Mesodermal cell (in vitro differentiated cells): ENCODE results near the gene TLCD3A.
"Not testable (repeated sequence)": the region's sequence is repeated elsewhere in the genome, so short reads cannot be mapped to it uniquely, and the experiment has no call there.

Experiments
- H3K27ac ChIP-seq: 2 replicates; pipeline ENCODE4 v1.7.0; 2013; ENCODE audit warnings: mild to moderate bottlenecking, low read depth, low read length, moderate library complexity; ENCODE audit not compliant: severe bottlenecking
- H3K36me3 ChIP-seq: 2 replicates; pipeline ENCODE4 v1.7.1; 2013; ENCODE audit warnings: mild to moderate bottlenecking, low read length, moderate library complexity; ENCODE audit not compliant: control insufficient read depth, insufficient read depth
- H3K4me1 ChIP-seq: one replicate; pipeline ENCODE4 v1.7.1; 2013; ENCODE audit warnings: mild to moderate bottlenecking, low read length; ENCODE audit not compliant: insufficient read depth, control insufficient read depth, poor library complexity, severe bottlenecking
- H3K4me3 ChIP-seq: 2 replicates; pipeline ENCODE4 v1.7.0; 2013; ENCODE audit warnings: low read length, control low read depth, mild to moderate bottlenecking; ENCODE audit not compliant: insufficient read depth, poor library complexity, severe bottlenecking; ENCODE audit errors: extremely low read depth
- H3K9me3 ChIP-seq: 2 replicates; pipeline ENCODE4 v1.7.1; 2013; ENCODE audit warnings: mild to moderate bottlenecking, low read length, moderate library complexity; ENCODE audit not compliant: control insufficient read depth
- WGBS, 2 experiments: methylation state at CpG; one replicate each; pipeline ENCODE4 v1.1.5; 2013; ENCODE audit warnings: missing lambda C conversion rate in 2 of 2; ENCODE audit not compliant: insufficient coverage in 2 of 2; 5-methylcytosine and 5-hydroxymethylcytosine counted together

TLCD3A gene

DNA sequence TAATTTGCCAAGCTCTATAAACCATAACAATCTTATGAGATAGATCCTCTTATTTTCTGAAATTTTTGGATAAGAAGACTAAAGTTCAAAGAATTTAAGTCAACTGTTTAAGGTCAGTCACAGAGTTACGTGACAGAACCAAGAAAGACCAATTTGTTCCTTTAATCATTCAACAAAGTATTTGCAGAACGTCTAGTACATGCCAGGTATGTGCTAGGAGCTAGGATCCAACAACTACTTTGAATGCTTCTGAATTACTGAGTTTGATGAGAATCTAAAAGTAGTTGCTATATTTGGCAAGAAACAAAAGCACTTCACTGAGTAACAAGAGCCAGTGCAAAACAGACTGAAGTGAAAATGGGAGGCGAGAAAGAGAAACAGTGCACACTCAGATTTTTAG lies 34.7 kb downstream of the TLCD3A start:
- WGBS, 2 experiments = 93 to 100% methylated on average over 1 to 2 of the region's 3 CpGs
- no peaks in the 10 kb centered on the region for H3K9me3 ChIP-seq

GRCh38 chr17:773016-773415 lies 40.6 kb downstream of the TLCD3A start:
- Histone ChIP-seq H3K36me3 (peaks cover 88% of the 10 kb centered on the region), H3K4me3 (no peak overlapping the region), H3K4me1 (no peaks in the 10 kb centered on the region), H3K9me3 (no peaks in the 10 kb centered on the region), H3K27ac (no peak overlapping the region)
- no CpG with 5 or more reads among the region's 5 CpGs for WGBS, 2 experiments

More for the DNA sequence above, 34.7 kb downstream of the TLCD3A start:
- Histone ChIP-seq H3K4me3 (no peak overlapping the region), H3K4me1 (no peaks in the 10 kb centered on the region), H3K27ac (no peak overlapping the region), H3K36me3 (peaks cover 76% of the 10 kb centered on the region)

- Histone ChIP-seq H3K36me3 (peaks cover 94% of the 10 kb centered on the region), H3K9me3 (no peaks in the 10 kb centered on the region), H3K4me1 (no peaks in the 10 kb centered on the region), H3K4me3 (no peak overlapping the region), H3K27ac (no peak overlapping the region)
- 88 to 90% methylated on average over 10 to 12 of the region's 14 CpGs for WGBS, 2 experiments
These were observed 41.3 kb downstream of the TLCD3A start for GRCh38 chr17:773467-774312.

DNA sequence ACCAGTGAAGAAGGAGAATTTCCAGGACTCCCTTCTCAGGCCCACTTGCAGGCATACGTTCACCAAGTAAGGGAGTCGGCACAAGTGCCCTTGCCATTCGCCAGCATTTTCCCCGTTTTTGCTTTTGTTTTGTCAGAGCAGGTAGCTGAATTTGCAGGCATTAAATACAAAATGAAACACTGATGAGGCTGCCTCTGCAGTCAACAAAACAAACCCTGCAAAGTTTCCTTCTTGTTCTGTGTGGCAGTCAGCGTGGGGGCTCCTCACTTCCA lies 41.9 kb downstream of the TLCD3A start:
- Histone ChIP-seq H3K4me3 (no peak overlapping the region), H3K9me3 (no peaks in the 10 kb centered on the region), H3K4me1 (no peaks in the 10 kb centered on the region), H3K36me3 (peaks cover 95% of the 10 kb centered on the region), H3K27ac (no peak overlapping the region)
- 94 to 96% methylated on average over 5 of the region's 5 CpGs for WGBS, 2 experiments

- no peaks in the 10 kb centered on the region for H3K9me3 ChIP-seq
- peaks cover 64% of the 10 kb centered on the region for H3K36me3 ChIP-seq
- H3K4me1 ChIP-seq = no peaks in the 10 kb centered on the region
- H3K4me3 ChIP-seq = no peak overlapping the region
- H3K27ac ChIP-seq = no peak overlapping the region
- 97% methylated on average over 8 to 11 of the region's 11 CpGs for WGBS, 2 experiments
These were observed 45.7 kb downstream of the TLCD3A start for GRCh38 chr17:778096-778495.

- peak within 1 kb of the TSS; percentile 67 for H3K27ac ChIP-seq
- peak within 1 kb of the TSS; percentile 85 for H3K4me3 ChIP-seq
- no peaks in the 10 kb centered on the region for H3K9me3 ChIP-seq
- H3K36me3 ChIP-seq = peaks cover 39% of the 10 kb centered on the region
- H3K4me1 ChIP-seq = peaks cover 5% of the 10 kb centered on the region
- WGBS, 2 experiments = 0% methylated on average over 74 to 79 of the region's 87 CpGs
These were observed 49.7 kb downstream of the TLCD3A start, which contains the start of the genes GLOD4 and MRM3 for GRCh38 chr17:781805-782731. Gene GLOD4, minus strand, starts transcription at chr17:782280. Its CDS starts 25 bp downstream, at chr17:782255. Gene MRM3, plus strand, starts transcription at chr17:782353. Its CDS starts 26 bp downstream, at chr17:782379.

DNA sequence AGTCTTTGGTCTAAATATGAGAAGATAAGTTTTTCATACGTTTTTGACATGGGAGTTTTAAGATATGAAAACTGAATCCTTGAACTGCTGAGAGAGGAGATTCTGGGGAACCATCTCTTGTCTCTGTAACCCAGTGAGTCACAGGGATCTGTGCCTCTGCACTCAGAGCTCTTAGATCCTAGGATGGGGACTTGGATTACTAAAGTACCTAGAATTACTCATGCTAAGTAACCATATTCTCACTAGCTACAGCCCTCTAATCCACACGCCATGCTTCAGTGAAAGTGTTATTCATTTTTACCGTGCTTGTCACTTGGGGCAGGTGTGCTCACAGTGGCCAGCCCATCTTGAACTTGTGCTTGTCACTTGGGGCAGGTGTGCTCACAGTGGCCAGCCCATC lies 51.7 kb downstream of the TLCD3A start:
- no peak overlapping the region for H3K4me3 ChIP-seq
- H3K4me1 ChIP-seq = peaks cover 5% of the 10 kb centered on the region
- no peaks in the 10 kb centered on the region for H3K9me3 ChIP-seq
- peaks cover 34% of the 10 kb centered on the region for H3K36me3 ChIP-seq
- no peak overlapping the region for H3K27ac ChIP-seq
- WGBS, 2 experiments = 80 to 96% methylated on average over 1 to 3 of the region's 3 CpGs

GRCh38 chr17:785901-786300 lies 53.5 kb downstream of the TLCD3A start:
- not testable (repeated sequence) for H3K27ac ChIP-seq, H3K4me3 ChIP-seq, H3K9me3 ChIP-seq
- 87 to 95% methylated on average over 4 to 6 of the region's 7 CpGs for WGBS, 2 experiments
- Histone ChIP-seq H3K4me1 (peaks cover 14% of the 10 kb centered on the region), H3K36me3 (peaks cover 40% of the 10 kb centered on the region)

DNA sequence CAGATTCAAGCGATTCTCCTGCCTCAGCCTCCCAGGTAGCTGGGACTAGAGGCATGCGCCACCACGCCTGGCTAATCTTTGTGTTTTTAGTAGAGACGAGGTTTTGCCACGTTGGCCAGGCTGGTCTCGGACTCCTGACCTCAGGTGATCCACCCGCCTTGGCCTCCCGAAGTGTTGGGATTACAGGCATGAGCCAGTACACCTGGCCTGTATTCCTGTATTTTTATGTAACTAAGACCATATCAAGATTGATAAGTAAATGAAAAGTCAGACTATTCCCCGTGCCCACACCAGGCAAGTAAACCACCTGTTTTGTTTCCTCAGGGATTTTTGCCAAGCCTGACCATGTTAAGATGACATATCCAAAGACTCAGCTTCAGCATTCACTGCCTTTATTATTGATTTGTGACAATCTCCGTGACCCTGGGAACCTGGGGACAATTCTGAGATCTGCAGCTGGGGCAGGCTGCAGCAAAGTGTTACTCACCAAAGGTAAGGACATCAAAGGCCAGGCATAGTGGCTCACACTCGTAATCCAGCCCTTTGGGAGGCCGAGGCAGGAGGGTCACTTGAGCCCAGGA lies 55.3 kb downstream of the TLCD3A start:
- peaks cover 56% of the 10 kb centered on the region for H3K36me3 ChIP-seq
- peaks cover 14% of the 10 kb centered on the region for H3K4me1 ChIP-seq

DNA sequence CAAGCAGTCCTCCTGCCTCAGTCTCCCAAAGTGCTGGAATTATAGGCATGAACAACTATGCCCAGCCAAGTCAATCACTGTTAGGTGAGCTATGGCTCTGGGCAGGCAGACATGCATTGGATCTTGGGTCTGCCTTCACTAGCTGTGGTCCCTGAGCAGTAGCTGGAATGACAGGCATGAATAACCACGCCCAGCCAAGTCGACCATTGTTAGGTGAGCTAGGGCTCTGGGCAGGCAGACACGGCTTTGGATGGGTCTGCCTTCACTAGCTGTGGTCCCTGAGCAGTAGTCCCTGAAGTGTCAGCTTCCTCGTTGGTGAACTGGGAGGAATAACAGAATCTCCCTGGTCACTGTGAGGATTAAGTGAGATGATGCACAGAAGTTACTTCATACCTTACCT lies 56.2 kb downstream of the TLCD3A start:
- no peak overlapping the region for H3K4me3 ChIP-seq
- peaks cover 18% of the 10 kb centered on the region for H3K4me1 ChIP-seq
- 70 to 100% methylated on average over 2 to 4 of the region's 4 CpGs for WGBS, 2 experiments
- H3K27ac ChIP-seq = no peak overlapping the region
- peaks cover 56% of the 10 kb centered on the region for H3K36me3 ChIP-seq
- no peaks in the 10 kb centered on the region for H3K9me3 ChIP-seq

More for the DNA sequence above, 55.3 kb downstream of the TLCD3A start:
- no peaks in the 10 kb centered on the region for H3K9me3 ChIP-seq
- no peak overlapping the region for H3K4me3 ChIP-seq
- whole genome bisulfite sequencing, 2 experiments = 95 to 97% methylated on average over 8 to 12 of the region's 12 CpGs
- no peak overlapping the region for H3K27ac ChIP-seq
